ENCODE measurements around the gene B3GNT3.

- no peak for TF ChIP-seq CTCF (IDR thresholded peaks at IDR 0.05; ENCODE audit: low read depth, low read length)
- TF ChIP-seq EZH2phosphoT487 (IDR thresholded peaks at IDR 0.05; ENCODE audit: low read depth): no peak
Observed at GRCh38 chr19:17788632-17789031, 6.3 kb upstream of the B3GNT3 start.

Measured in OCI-LY3 (cell line).